Stimulated activated CD8-positive, alpha-beta memory T cell treated with anti-CD3 and anti-CD28 coated beads, Interleukin-15, amount 100 ng/mL, for 1 hour (primary cell): ENCODE measurements around the gene COL15A1.

Experiments used
- DNase-seq: peaks from one replicate; pipeline ENCODE4 v3.0.0-alpha.2; 2020; ENCODE audit warnings: low read depth

The COL15A1 gene

GRCh38 chr9:99037769-99038483 lies 94.2 kb downstream of the COL15A1 start:
- no peak for DNase-seq

GRCh38 chr9:99038484-99038820 lies 94.7 kb downstream of the COL15A1 start:
- DNase-seq: no peak

DNA sequence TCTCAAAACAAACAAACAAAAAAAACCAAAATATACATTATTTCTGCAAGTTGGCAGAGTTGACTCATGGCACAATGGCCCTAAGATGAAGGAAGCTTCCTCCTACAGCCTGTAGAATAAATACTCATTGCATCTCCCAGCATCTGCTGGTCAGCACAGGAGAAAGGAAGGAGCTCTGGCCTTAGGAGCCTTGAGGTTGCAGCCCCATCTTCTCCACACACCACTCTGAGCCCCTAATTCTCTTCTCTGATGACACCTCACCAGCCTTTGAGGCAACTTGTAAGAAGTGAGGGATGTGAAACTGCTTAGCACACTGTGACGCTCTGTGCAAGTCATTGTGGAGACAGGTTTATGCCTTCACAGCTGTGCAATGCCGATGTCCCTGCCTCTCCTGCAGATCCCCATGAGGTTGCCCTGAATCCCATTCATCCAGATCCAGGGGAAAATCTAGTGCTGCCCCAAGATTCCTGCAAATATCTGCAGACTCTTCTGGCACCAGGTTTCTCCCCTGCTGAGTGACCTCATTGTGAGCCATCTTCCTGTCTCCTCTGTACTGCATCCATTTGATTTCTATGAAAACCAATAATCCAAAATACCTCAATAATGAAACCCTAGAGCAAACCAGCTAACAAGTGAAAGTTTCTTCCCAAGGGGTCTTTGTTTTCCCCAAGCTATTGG lies 95.9 kb downstream of the COL15A1 start:
- no peak for DNase-seq

GRCh38 chr9:99040251-99040900 lies 96.7 kb downstream of the COL15A1 start:
- DNase-seq: no peak

GRCh38 chr9:99040911-99041582 lies 97.3 kb downstream of the COL15A1 start:
- DNase-seq: no peak

DNA sequence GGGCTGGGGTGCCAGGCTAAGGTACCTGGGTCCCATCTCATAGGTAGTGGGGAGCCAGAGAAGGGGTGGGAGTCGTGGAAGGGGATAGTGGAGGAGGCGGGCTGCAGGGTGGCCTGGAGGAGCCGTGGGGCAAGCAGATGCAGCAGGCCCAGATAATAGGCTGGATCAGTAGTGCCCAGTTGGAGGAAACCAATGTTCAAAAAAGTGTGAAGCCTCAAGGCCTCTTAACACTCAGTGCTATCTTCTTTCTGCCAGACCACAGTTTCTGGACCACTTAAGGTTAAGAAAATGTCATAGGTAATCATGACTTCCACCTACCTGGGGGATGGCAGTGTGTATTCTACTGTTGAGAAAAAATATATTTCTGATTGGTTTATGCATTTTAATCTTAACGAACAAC lies 97.9 kb downstream of the COL15A1 start:
- DNase-seq: no peak

- no peak for DNase-seq
Measured at GRCh38 chr9:99042620-99043019, 98.9 kb downstream of the COL15A1 start.

- no peak for DNase-seq
Measured at GRCh38 chr9:99044827-99045226, 101.1 kb downstream of the COL15A1 start.

- DNase-seq: no peak
Measured at GRCh38 chr9:99046068-99046467, 102.4 kb downstream of the COL15A1 start.

- no peak for DNase-seq
Measured at GRCh38 chr9:99046542-99047071, 102.9 kb downstream of the COL15A1 start.

GRCh38 chr9:99049228-99049627 lies 105.5 kb downstream of the COL15A1 start:
- DNase-seq: no peak

DNA sequence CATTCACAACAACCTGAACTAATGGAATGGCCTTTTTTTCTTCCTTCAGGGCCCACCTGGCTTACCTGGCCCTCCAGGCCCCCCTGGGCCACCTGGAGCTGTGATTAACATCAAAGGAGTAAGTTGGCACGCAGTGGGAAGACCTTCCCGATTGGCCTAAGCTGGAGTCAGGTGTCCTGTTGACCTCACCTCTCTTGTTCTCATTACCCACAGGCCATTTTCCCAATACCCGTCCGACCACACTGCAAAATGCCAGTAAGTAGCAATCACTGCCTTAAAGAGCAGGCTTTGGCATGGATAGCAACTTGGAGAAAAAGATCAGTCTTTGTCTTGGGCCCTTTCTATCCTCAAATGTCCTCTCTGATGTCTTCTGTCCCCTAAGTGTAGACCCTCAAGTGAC lies 105.9 kb downstream of the COL15A1 start:
- DNase-seq: no peak

GRCh38 chr9:99050292-99050911 lies 106.7 kb downstream of the COL15A1 start:
- DNase-seq: no peak

DNA sequence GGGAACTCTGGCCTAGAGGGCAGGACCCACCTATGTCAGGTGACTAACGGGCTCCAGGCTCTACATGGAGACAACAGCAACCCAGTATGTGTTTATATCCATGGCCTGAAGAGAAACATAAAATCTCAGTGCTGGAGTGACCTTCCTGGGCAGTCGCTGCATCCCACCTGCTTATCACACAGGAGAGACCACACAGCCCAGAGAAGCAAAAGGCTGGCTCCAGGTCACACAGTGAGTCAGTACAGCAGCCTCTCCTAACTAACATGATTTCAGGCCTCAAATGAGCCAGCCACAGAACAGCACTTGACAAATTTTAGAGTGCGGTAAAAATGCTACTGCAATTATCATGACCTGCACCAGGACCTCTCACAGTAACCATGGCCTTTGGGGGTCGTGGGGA lies 107.2 kb downstream of the COL15A1 start:
- DNase-seq: no peak

- no peak for DNase-seq
Measured at GRCh38 chr9:99051406-99051805, 107.7 kb downstream of the COL15A1 start.

DNA sequence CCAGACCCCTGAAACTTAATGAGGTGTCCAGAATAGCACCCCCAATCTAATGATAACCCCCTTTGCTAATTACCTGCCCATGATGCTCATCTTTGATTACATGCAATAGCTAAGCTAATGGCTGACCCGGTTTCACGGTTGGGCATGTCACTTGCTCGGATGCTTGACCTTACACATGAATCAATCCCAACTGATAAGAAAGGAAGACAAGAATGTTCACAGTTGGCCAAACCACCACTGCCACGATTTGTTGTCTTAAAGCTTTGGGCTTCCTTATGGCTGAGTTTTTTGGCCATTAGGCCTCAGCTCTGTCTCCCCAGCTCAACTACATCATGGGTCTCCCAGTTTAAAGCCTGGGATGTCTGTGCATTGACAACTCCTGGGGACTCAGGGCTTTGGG lies 108.1 kb downstream of the COL15A1 start:
- no peak for DNase-seq

DNA sequence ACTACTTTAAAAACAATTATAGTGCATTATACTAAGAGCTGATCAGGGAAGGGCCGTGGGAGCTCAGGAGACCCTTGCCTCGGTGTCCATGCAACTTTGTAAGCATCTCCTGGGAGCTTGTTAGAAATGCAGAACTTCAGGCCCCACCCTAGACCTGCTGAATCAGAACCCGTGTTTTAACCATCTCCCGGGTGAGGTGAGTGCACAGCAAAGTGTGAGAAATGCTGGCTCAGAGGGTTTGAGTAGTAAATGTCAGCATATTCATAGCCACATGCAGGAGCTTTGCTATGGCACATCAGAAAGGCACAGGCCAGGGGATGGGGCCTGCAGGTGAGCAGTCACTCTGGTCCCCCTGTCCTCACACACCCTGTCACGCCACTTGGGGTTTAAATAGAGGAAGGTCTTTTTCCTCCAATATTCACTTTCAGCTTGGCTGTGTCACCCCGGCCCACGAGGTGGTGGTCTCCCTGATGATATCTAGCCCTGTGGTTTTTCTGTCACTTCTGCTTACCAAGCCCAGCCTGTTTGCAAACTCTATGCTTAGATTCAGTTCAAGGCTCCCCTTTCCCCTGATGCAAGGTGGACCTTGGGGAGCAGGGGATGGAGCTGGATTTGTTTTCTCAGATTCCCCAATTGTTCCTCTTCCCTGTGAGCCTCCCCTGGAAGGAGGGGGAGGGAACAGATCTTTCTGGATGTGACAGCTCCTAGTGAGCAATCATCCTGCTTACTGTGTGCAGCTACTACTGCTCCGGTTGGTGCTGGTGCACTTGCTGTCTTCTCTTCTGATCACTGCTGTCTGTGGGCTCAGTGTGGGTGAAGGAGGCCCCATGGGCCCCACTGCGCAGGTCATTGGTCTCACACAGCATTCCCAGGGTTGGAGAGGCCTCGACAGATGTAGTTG lies 109.4 kb downstream of the COL15A1 start:
- DNase-seq: no peak

- DNase-seq: no peak
Measured at GRCh38 chr9:99054581-99054980, 110.9 kb downstream of the COL15A1 start.

DNA sequence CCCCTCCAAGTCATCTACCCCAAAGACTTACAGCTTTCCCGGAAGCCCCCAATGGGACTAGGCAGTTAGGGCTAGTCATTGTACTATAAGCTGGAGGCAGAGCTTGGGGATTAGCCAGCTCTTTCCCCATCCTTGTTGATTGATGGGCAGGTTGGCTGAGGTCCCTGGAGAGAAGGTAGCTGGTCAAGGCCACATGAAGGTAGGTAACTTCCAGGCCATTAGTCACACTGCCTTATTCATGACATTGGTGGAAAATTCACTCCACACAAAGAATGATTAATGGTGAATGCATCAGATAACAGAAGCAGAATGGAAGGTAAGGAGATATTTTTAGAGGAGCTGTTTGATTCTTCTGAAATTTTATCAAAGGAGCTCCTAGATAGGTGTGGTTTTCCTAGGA lies 111.7 kb downstream of the COL15A1 start:
- no peak for DNase-seq

- no peak for DNase-seq
Measured at GRCh38 chr9:99056186-99056585, 112.5 kb downstream of the COL15A1 start.
